GM06990 (cell line): ENCODE measurements around the gene FGB.

Experiments used
- DNase-seq: peaks from one replicate; pipeline ENCODE4 v3.0.0-alpha.2; 2011; ENCODE audit not compliant: insufficient read length; ENCODE audit errors: extremely low read depth
- H3K27me3 ChIP-seq: replicated peaks from 2 replicates; pipeline ENCODE4 v1.6.0; 2011; ENCODE audit warnings: low read length; ENCODE audit not compliant: control insufficient read depth, insufficient read depth
- H3K36me3 ChIP-seq: 2 replicates; pipeline ENCODE4 v1.5.1; 2011; ENCODE audit warnings: low read length; ENCODE audit not compliant: control insufficient read depth, insufficient read depth
- H3K4me3 ChIP-seq: replicated peaks from 2 replicates; pipeline ENCODE4 v1.5.1; 2011; ENCODE audit warnings: low read depth, mild to moderate bottlenecking, control low read depth, low read length
- CTCF ChIP-seq: IDR thresholded peaks from 2 replicates; pipeline ENCODE4 v1.5.1; 2011; ENCODE audit warnings: low read length, control low read depth, mild to moderate bottlenecking, inconsistent platforms; ENCODE audit not compliant: insufficient read depth, poor library complexity, severe bottlenecking

The FGB gene

GRCh38 chr4:154562697-154563254 is at the start of gene FGB:
Gene FGB, plus strand, starts transcription at chr4:154563011. Its CDS starts 8 bp downstream, at chr4:154563019.
- DNase-seq, result no peak
- Histone ChIP-seq H3K27me3 (no peaks in the 10 kb centered on the region), H3K36me3 (no peaks in the 10 kb centered on the region), H3K4me3 (no peak within 1 kb of the TSS)
- no peak for TF ChIP-seq CTCF

- Histone ChIP-seq H3K36me3 (no peaks in the 10 kb centered on the region), H3K4me3 (no peak overlapping the region), H3K27me3 (no peaks in the 10 kb centered on the region)
- no peak for DNase-seq
- no peak for TF ChIP-seq CTCF
These were observed 46.3 kb upstream of the FGB start for GRCh38 chr4:154516318-154517029.

- Histone ChIP-seq H3K4me3 (no peak overlapping the region), H3K27me3 (no peaks in the 10 kb centered on the region), H3K36me3 (no peaks in the 10 kb centered on the region)
- TF ChIP-seq CTCF, result no peak
- DNase-seq, result no peak
These were observed 45.2 kb upstream of the FGB start for GRCh38 chr4:154517591-154517990.

GRCh38 chr4:154519214-154519613 is 43.6 kb upstream of the FGB start:
- Histone ChIP-seq H3K27me3 (no peaks in the 10 kb centered on the region), H3K36me3 (no peaks in the 10 kb centered on the region), H3K4me3 (no peak overlapping the region)
- DNase-seq, result no peak
- TF ChIP-seq CTCF, result no peak

- no peak for DNase-seq
- Histone ChIP-seq H3K27me3 (no peaks in the 10 kb centered on the region), H3K36me3 (no peaks in the 10 kb centered on the region), H3K4me3 (no peak overlapping the region)
- no peak for TF ChIP-seq CTCF
These were observed 41.2 kb upstream of the FGB start for GRCh38 chr4:154521607-154522006.

GRCh38 chr4:154526151-154526550 is 36.7 kb upstream of the FGB start:
- no peaks in the 10 kb centered on the region for H3K36me3 ChIP-seq
- H3K4me3 ChIP-seq, result no peak overlapping the region
- DNase-seq, result no peak
- no peak for TF ChIP-seq CTCF
- H3K27me3 ChIP-seq, result no peaks in the 10 kb centered on the region; the same call in 1 of the 2 replicates
